HK-2 (cell line): ENCODE measurements around the gene NLRP6.
"Not testable (repeated sequence)": the region's sequence is repeated elsewhere in the genome, so short reads cannot be mapped to it uniquely, and the experiment has no call there.

Experiments
- DNase-seq: peaks from one replicate; pipeline ENCODE4 v3.0.0-alpha.2; 2018; ENCODE audit not compliant: unreplicated experiment

The NLRP6 gene

GRCh38 chr11:256952-257737 is 21.1 kb upstream of the NLRP6 start:
- no peak for DNase-seq

DNA sequence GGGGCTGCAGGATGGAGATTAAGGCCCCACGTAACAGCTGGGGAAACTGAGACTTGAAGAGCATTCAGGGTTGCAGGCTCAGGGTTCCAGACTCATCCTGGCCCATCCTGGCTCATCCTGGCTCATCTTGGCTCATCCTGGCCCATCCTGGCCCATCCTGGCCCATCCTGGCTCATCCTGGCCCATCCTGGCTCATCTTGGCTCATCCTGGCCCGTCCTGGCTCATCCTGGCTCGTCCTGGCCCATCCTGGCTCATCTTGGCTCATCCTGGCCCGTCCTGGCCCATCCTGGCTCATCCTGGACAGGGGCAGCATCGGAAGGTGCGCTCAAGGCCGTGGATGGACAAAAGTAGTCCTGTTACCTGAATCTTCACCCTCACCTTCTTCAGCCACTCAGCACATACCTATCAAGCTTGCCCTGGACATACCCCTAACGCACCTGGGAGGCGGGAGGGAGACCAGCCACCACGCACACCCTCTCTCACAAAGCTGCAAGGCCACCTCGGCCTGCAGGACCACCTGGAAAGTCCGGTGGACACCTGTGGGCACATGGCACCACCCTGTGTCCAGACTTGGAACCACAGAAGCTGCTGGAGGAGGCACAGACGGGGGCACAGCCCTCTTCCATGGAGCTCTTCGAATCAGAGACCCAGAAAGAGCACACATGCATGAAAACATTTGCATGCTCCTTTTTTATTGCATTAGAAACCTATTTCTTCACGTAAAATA is 20.3 kb upstream of the NLRP6 start:
- DNase-seq = no peak

- no peak for DNase-seq
Measured at GRCh38 chr11:259413-259812, 18.8 kb upstream of the NLRP6 start.

GRCh38 chr11:261624-262023 is 16.6 kb upstream of the NLRP6 start:
- DNase-seq = no peak

DNA sequence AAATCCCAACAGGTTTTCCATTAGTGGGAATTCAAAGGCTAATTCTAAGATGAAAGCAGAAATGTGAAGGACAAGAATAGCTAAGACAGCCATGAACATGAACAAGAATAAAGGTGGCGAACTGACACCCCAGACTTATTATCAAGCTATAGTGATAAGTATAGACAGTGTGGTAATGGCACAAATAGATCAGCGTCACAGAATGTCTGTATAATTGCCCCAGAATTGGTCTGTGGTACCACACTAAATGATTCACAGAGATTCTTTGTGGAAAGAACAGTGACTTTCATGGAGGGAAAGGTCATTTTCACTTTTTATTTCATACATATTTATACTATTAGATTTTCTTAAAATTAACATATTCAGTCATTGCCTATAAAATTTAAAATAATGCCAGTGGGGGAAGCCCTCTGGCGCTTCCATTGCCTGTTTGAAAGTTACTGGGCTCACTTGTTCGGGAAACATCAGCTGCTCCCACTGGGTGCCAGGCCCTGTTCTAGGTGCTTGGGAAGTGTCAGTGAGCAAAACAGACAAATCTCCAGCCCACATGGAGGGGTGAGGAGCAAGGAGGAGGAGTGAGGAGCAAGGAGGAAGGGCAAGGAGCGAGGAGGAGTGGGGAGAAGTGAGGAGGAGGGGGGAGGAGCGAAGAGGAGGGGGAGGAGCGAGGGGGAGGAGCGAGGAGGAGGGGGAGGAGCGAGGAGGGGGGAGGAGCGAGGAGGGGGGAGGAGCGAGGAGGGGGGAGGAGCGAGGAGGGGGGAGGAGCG is 11.3 kb upstream of the NLRP6 start:
- no peak for DNase-seq

GRCh38 chr11:267491-267994 is 10.7 kb upstream of the NLRP6 start:
- DNase-seq = no peak

DNA sequence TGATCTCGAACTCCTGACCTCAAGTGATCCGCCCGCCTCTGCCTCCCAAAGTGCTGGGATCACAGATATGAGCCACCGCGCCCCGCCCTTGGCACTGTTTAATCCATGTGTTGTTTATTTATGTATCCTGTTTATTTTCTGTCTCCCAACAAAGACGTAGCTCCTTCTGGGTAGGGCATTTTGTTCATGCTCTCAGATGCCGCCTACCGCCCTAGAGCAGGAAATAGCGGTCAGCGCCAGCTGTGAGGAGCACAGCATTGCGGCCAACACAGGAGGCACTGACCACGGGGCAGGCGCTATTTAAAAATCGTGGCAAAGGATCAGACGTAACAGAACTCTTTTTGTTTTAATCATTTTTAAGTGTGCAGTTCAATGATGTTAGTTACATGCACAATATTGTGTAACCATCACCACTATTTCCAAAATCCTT is 9.5 kb upstream of the NLRP6 start:
- DNase-seq = not testable (repeated sequence)

DNA sequence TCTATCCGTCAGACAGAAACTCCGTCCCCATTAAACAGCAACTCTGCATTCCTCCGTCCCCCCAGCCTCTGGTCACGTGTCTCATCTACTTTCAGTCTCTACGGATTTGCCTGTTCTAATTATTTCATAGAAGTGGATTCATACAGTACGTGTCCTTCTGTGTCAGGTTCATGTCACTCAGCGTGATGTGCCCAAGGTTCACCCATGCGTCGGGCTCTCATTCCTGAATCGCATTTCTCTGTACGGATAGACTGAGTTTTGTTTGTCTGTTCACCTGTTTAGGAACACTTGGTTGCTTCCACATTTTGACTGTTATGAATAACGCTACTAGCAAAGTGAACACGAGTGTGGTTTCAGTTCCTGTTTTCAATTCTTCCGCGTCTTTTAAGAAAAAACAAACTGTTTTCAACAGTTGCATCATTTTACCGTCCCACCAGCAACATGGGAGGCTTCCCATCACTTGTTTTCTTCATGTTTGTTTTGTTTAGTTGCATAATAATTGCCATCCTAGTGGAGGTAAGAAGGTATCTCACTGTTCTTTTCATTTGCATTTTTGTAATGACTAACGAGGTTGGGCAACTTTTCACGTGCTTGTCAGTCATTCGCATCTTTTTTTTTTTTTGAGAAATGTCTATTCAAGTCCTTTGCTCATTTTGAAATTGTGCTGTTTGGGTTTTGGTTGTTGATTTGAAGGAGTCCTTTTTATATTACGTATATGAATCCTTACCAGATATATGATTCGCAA is 8.9 kb upstream of the NLRP6 start:
- DNase-seq = no peak

GRCh38 chr11:270451-271318 is 7.5 kb upstream of the NLRP6 start:
- DNase-seq = no peak

GRCh38 chr11:271319-271715 is 6.9 kb upstream of the NLRP6 start:
- DNase-seq = no peak

- no peak for DNase-seq
Measured at GRCh38 chr11:272195-272930, 5.8 kb upstream of the NLRP6 start.

- no peak for DNase-seq
Measured at GRCh38 chr11:272931-273198, 5.3 kb upstream of the NLRP6 start.

- no peak for DNase-seq
Measured at GRCh38 chr11:276219-276618, 2.0 kb upstream of the NLRP6 start.

DNA sequence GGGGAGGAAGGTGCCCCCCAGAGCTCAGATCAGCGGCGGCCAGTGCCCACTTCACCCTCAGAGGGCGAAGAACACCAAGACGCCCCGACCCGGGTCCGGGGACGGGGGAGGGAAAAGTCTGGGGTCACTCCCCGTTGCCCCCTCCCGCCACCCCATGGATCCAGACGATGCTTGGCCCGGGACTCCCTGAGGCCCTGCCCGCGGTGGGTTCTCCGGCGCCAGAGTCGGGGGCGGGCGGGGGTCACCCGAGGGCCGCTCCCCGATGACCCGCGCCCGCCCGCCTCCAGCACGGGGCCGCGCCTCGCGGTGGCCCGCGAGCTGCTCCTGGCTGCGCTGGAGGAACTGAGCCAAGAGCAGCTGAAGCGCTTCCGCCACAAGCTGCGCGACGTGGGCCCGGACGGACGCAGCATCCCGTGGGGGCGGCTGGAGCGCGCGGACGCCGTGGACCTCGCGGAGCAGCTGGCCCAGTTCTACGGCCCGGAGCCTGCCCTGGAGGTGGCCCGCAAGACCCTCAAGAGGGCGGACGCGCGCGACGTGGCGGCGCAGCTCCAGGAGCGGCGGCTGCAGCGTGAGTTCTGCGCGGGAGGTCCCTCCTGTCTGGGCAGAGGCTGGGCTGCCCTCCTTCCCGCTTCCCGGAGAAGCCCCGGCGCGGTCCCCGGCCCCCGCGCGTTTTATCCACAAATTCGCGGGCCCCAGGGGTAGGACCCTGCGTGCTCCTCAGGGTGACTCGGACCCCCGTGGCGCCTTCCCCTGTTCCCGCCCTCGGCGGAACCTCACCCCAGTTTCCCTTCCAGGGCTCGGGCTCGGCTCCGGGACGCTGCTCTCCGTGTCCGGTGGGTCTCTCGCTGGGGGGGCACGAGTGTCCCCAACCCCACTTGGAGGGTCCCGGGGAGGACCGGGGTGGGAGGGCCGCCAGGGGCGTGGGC is 1.1 kb downstream of the NLRP6 start:
- no peak for DNase-seq

- peak; percentile 35 for DNase-seq
Measured at GRCh38 chr11:279966-280705, 1.9 kb downstream of the NLRP6 start.

- DNase-seq = no peak
Measured at GRCh38 chr11:280706-281485, 2.7 kb downstream of the NLRP6 start.

DNA sequence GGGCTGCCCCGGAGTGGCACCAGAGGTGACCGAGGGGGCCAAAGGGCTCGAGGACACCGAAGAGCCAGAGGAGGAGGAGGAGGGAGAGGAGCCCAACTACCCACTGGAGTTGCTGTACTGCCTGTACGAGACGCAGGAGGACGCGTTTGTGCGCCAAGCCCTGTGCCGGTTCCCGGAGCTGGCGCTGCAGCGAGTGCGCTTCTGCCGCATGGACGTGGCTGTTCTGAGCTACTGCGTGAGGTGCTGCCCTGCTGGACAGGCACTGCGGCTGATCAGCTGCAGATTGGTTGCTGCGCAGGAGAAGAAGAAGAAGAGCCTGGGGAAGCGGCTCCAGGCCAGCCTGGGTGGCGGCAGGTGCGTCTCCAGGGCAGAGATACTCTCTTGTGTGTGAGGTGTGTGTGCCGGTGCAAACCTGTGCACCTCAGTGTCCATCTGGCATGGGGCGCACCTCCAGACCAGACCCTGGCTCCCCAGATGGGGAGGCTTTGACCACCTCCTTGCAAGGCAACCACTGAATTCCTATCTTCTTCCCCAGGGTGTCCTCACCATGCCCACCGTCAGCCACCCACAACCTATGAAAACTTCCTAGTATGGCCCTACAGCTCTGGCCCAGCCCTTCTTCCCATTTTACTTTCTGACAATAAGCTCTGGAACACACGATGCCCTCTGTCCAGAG is 3.4 kb downstream of the NLRP6 start:
- DNase-seq = no peak
